Measurements from ENCODE around the gene ARL3.
A peak's percentile ranks its signal among the peaks of the same experiment; 100 is the strongest.
"Not testable (repeated sequence)": the region's sequence is repeated elsewhere in the genome, so short reads cannot be mapped to it uniquely, and the experiment has no call there.

The ARL3 gene

GRCh38 chr10:102670871-102671434 is 43.2 kb downstream of the ARL3 start:
- DNase-seq (ENCODE audit: low spot score), result no peak

GRCh38 chr10:102670065-102670670 is 44.0 kb downstream of the ARL3 start:
- no peak for DNase-seq (ENCODE audit: low spot score)

GRCh38 chr10:102669206-102670064 is 44.8 kb downstream of the ARL3 start:
- DNase-seq (ENCODE audit: low spot score), result no peak

GRCh38 chr10:102668326-102669107 is 45.7 kb downstream of the ARL3 start:
- no peak for DNase-seq (ENCODE audit: low spot score)

GRCh38 chr10:102667411-102667810 is 46.8 kb downstream of the ARL3 start:
- DNase-seq (ENCODE audit: low spot score), result not testable (repeated sequence)

- no peak for DNase-seq (ENCODE audit: low spot score)
Observed at GRCh38 chr10:102665904-102666509, 48.2 kb downstream of the ARL3 start.

- DNase-seq (ENCODE audit: low spot score), result no peak
Observed at GRCh38 chr10:102661658-102662028, 52.6 kb downstream of the ARL3 start.

GRCh38 chr10:102660888-102661657 is 53.1 kb downstream of the ARL3 start:
- DNase-seq (ENCODE audit: low spot score), result peak; percentile 51

GRCh38 chr10:102658802-102659201 is 55.4 kb downstream of the ARL3 start:
- no peak for DNase-seq (ENCODE audit: low spot score)

GRCh38 chr10:102657984-102658724 is 56.0 kb downstream of the ARL3 start:
- no peak for DNase-seq (ENCODE audit: low spot score)

- DNase-seq (ENCODE audit: low spot score), result no peak
Observed at GRCh38 chr10:102657451-102657850, 56.7 kb downstream of the ARL3 start.

GRCh38 chr10:102656791-102657371 is 57.3 kb downstream of the ARL3 start:
- DNase-seq (ENCODE audit: low spot score), result no peak

GRCh38 chr10:102656026-102656425 is 58.2 kb downstream of the ARL3 start:
- DNase-seq (ENCODE audit: low spot score), result no peak

GRCh38 chr10:102654969-102655368 is 59.2 kb downstream of the ARL3 start:
- no peak for DNase-seq (ENCODE audit: low spot score)

GRCh38 chr10:102654566-102654965 is 59.6 kb downstream of the ARL3 start:
- DNase-seq (ENCODE audit: low spot score), result no peak

GRCh38 chr10:102653060-102653459 is 61.1 kb downstream of the ARL3 start:
- no peak for DNase-seq (ENCODE audit: low spot score)

- DNase-seq (ENCODE audit: low spot score), result no peak
Observed at GRCh38 chr10:102652170-102652916, 61.9 kb downstream of the ARL3 start.

- no peak for DNase-seq (ENCODE audit: low spot score)
Observed at GRCh38 chr10:102651455-102652169, 62.6 kb downstream of the ARL3 start.
